PC-3 (cell line): Measurements from ENCODE around the gene TRPM2.

Source experiments
- EZH2 ChIP-seq: fragments of 300-600 bp; sonication (generic); IDR thresholded peaks from one replicate; pipeline ENCODE4 v1.6.1; 2017; ENCODE audit warnings: antibody characterized with exemption, mild to moderate bottlenecking, low read length; ENCODE audit not compliant: unreplicated experiment
- TF ChIP-seq, protein P1 (sequence below): fragments of 300-600 bp; sonication (generic); conservative IDR thresholded peaks from 2 replicates; pipeline ENCODE4 v1.5.1; 2017; ENCODE audit warnings: antibody characterized with exemption, low read depth, mild to moderate bottlenecking, low read length

DNA sequence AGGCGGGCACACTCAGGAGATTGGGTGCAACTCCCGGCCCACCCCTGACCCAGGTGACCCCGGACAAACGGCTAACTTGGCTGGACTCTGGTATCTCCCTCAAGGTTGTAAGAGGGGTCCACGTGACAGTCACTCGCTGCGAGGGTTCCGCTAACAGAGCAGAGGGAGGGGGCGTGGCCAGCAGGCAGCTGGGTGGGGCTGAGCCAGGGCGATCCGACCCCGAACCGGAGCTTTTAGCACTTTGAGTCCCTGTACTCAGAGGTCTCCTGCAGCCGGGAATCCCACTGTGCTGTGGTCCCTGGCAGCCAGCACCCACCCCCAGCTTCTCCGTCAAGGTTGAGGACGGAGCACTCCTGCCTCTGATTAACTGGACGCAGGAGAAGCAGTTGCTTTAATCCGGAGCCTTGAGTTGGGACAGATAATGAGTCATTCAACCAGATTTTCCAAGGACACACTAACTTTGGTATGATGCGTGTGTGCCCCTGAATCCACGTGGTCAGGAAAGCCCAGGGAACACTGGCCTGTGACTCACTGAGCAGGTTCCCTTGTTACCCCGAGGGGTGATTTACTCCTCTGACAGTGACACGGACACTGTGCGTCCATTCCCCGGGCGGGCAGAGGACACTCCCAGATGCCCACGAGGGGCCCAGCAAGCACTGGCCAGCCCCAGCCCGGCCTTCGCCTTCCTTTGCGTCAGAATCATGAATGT is 16.8 kb downstream of the TRPM2 start:
- TF ChIP-seq, protein P1, sequence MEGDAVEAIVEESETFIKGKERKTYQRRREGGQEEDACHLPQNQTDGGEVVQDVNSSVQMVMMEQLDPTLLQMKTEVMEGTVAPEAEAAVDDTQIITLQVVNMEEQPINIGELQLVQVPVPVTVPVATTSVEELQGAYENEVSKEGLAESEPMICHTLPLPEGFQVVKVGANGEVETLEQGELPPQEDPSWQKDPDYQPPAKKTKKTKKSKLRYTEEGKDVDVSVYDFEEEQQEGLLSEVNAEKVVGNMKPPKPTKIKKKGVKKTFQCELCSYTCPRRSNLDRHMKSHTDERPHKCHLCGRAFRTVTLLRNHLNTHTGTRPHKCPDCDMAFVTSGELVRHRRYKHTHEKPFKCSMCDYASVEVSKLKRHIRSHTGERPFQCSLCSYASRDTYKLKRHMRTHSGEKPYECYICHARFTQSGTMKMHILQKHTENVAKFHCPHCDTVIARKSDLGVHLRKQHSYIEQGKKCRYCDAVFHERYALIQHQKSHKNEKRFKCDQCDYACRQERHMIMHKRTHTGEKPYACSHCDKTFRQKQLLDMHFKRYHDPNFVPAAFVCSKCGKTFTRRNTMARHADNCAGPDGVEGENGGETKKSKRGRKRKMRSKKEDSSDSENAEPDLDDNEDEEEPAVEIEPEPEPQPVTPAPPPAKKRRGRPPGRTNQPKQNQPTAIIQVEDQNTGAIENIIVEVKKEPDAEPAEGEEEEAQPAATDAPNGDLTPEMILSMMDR, result no peak
- TF ChIP-seq EZH2, result no peak
